ENCODE results near the gene EMILIN3.

DNA sequence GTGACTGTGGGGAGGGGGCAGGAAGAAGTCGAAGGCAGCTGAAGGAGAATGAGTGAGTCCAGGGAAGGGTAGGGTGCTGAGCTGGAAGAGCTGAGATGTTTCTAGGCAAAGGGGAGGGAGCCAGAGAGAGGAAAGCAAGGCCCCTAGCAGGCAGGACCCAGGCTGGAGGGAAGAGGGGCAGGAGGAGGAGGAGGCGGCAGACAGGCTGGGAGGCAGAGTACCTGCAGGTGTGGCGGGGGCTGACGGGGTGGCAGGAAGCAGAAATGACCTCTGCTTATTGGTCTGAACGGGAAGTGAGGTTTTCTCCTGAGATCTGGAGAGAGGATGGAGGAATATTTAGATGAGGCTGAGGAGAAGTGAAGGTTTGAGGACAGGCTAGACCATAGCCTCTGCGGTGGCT, 10.7 kb upstream of the EMILIN3 start:
- TF ChIP-seq HOXA7 (CRISPR knock-in tag; IDR thresholded peaks at IDR 0.05) = no peak
- TF ChIP-seq CTCF (IDR thresholded peaks at IDR 0.05) = no peak
- TF ChIP-seq RCOR1 (IDR thresholded peaks at IDR 0.05; ENCODE audit: low read depth, low read length) = no peak
- no peak for TF ChIP-seq POLR2A (IDR thresholded peaks at IDR 0.05; ENCODE audit: low read length)
- TF ChIP-seq ESRRA (IDR thresholded peaks at IDR 0.05; ENCODE audit: borderline replicate concordance, low read length) = no peak
